Sigmoid colon (tissue), 7 donors: Measurements from ENCODE around the gene LPP. TPM values are rescaled to one million over a fixed set of nuclear protein-coding genes. Genes with fewer than 3 reads are reported as not detected.

Experiments used
- DNase-seq: peaks from one replicate; pipeline ENCODE4 v3.0.0-alpha.2; 2019
- H3K27ac ChIP-seq, 4 donors: fragments of 200-600 bp; sonication (generic); one replicate each; pipeline ENCODE4 v1.5.1; 2016 to 2019; ENCODE audit warnings: mild to moderate bottlenecking in 1 of 4
- H3K27me3 ChIP-seq, 3 donors: fragments of 200-600 bp; sonication (generic); one replicate each; pipeline ENCODE4 v1.5.1; 2019; ENCODE audit warnings: mild to moderate bottlenecking in 1 of 3
- H3K36me3 ChIP-seq, 4 donors: fragments of 200-600 bp; sonication (generic); one replicate each; pipeline ENCODE4 v1.5.1; 2016 to 2019
- H3K4me1 ChIP-seq, 4 donors: fragments of 200-600 bp; sonication (generic); one replicate each; pipeline ENCODE4 v1.5.1; 2017 to 2019
- H3K4me3 ChIP-seq, 4 donors: fragments of 200-600 bp; sonication (generic); one replicate each; pipeline ENCODE4 v1.5.1; 2017 to 2019; ENCODE audit warnings: mild to moderate bottlenecking in 2 of 4, moderate library complexity in 1 of 4
- H3K9me3 ChIP-seq, 4 donors: fragments of 200-600 bp in 3 of 4; sonication (generic) in 3 of 4; one replicate each; pipeline versions ENCODE4 v1.5.1 to v1.6.1; 2013 to 2019
- CTCF ChIP-seq, 4 experiments: fragments of 450-650 bp in 3 of 4; fragments of 200-600 bp in 1 of 4; IDR thresholded peaks; one replicate each; pipeline ENCODE4 v1.5.1; 2016 to 2019; ENCODE audit warnings: antibody characterized with exemption in 4 of 4, mild to moderate bottlenecking in 3 of 4, moderate library complexity in 2 of 4
- EP300 ChIP-seq, 4 donors: sonication (generic); formaldehyde crosslinking; IDR thresholded peaks; one replicate each; pipeline ENCODE4 v1.6.1; 2017; ENCODE audit warnings: antibody characterized with exemption in 4 of 4
- POLR2A ChIP-seq, 2 donors: fragments of 450-650 bp; IDR thresholded peaks; one replicate each; pipeline ENCODE4 v1.6.1; 2016; ENCODE audit warnings: antibody characterized with exemption in 2 of 2, mild to moderate bottlenecking in 2 of 2, moderate library complexity in 2 of 2
- POLR2AphosphoS5 ChIP-seq, 4 donors: sonication (generic); formaldehyde crosslinking; IDR thresholded peaks; one replicate each; pipeline ENCODE4 v1.6.1; 2017; ENCODE audit warnings: antibody characterized with exemption in 4 of 4
- WGBS, 2 donors: extraction: QIAGEN DNeasy Blood & Tissue Kit; methylation state at CpG; one replicate each; pipeline ENCODE4 v1.1.7; 2013; 5-methylcytosine and 5-hydroxymethylcytosine counted together
- intact Hi-C: fragments of 100-400 bp; cut with DNase I; formaldehyde crosslinking; loops from one replicate; pipeline ENCODE4 v1.15.1; 2023
- polyA plus RNA-seq, 3 donors: library from polyadenylated mRNA; stranded (reverse); fragments of 200-250 nt; gene quantifications; one replicate each; pipeline ENCODE4 v1.2.3, GENCODE V29; 2013
- total RNA-seq, 4 donors: library from RNA; depleted of rRNA; stranded (reverse); fragments of >200 nt; gene quantifications; one replicate each; pipeline ENCODE4 v1.1.0, GENCODE V29; 2016
- donor health status: healthy with polysubstance abuse.
- donor health status: Bipolar disorder and iron deficiency.
- donor health status: healthy.

The LPP gene
- total and polyA plus RNA-seq, 7 donors = 5.3 to 1,773 (median 824) TPM

- WGBS, 2 donors = 81 to 87% methylated on average over 4 of the region's 4 CpGs
- Histone ChIP-seq H3K36me3 (no peaks in the 10 kb centered on the region), H3K27ac (peak overlapping the region in 1 of 4 donors; percentile 53), H3K9me3 (no peaks in the 10 kb centered on the region), H3K27me3 (no peaks in the 10 kb centered on the region), H3K4me1 (peaks cover 0 to 47% (median 44%) of the 10 kb centered on the region in 4 donors), H3K4me3 (no peak overlapping the region)
- TF ChIP-seq POLR2AphosphoS5 (IDR thresholded peaks at IDR 0.05) = no peak
- TF ChIP-seq EP300 (IDR thresholded peaks at IDR 0.05) = no peak
- TF ChIP-seq POLR2A (IDR thresholded peaks at IDR 0.05) = no peak
- no peak for TF ChIP-seq CTCF (IDR thresholded peaks at IDR 0.05)
- no peak for DNase-seq
- intact Hi-C loops = no loop called here
Observed at GRCh38 chr3:188672840-188673239, 518.9 kb downstream of the LPP start.

- 91 to 97% methylated on average over 1 of the region's 1 CpG for WGBS, 2 donors
- no peak overlapping the region for H3K4me3 ChIP-seq
- H3K27ac ChIP-seq = peak overlapping the region in 2 of 4 donors; percentile 43 to 53
Observed at GRCh38 chr3:188673646-188674186, 519.8 kb downstream of the LPP start.

GRCh38 chr3:188674595-188674994 is 520.6 kb downstream of the LPP start:
- intact Hi-C loops = no loop called here
- peaks cover 0 to 62% (median 59%) of the 10 kb centered on the region in 4 donors for H3K4me1 ChIP-seq
- H3K4me3 ChIP-seq = no peak overlapping the region
- H3K27ac ChIP-seq = peak overlapping the region in 2 of 4 donors; percentile 23 to 43
- WGBS, 2 donors = 56 to 60% methylated on average over 3 of the region's 3 CpGs
- TF ChIP-seq CTCF (IDR thresholded peaks at IDR 0.05) (no peak), POLR2AphosphoS5 (IDR thresholded peaks at IDR 0.05) (no peak), POLR2A (IDR thresholded peaks at IDR 0.05) (no peak), EP300 (IDR thresholded peaks at IDR 0.05) (no peak)
- DNase-seq = no peak
- no peaks in the 10 kb centered on the region for H3K36me3 ChIP-seq
- H3K9me3 ChIP-seq = no peaks in the 10 kb centered on the region
- no peaks in the 10 kb centered on the region for H3K27me3 ChIP-seq

More at GRCh38 chr3:188673646-188674186, 519.8 kb downstream of the LPP start:
- intact Hi-C loops = no loop called here
- TF ChIP-seq POLR2A (IDR thresholded peaks at IDR 0.05) (no peak), POLR2AphosphoS5 (IDR thresholded peaks at IDR 0.05) (peak in 1 of 4 donors; percentile 30)
- H3K27me3 ChIP-seq = no peaks in the 10 kb centered on the region
- no peaks in the 10 kb centered on the region for H3K36me3 ChIP-seq
- H3K4me1 ChIP-seq = peaks cover 0 to 54% (median 50%) of the 10 kb centered on the region in 4 donors
- no peaks in the 10 kb centered on the region for H3K9me3 ChIP-seq
- DNase-seq = no peak

- 94 to 96% methylated on average over 1 of the region's 1 CpG for WGBS, 2 donors
- DNase-seq = no peak
- Histone ChIP-seq H3K4me3 (no peak overlapping the region), H3K4me1 (peaks cover 0 to 77% (median 72%) of the 10 kb centered on the region in 4 donors), H3K27me3 (no peaks in the 10 kb centered on the region), H3K9me3 (no peaks in the 10 kb centered on the region), H3K36me3 (no peaks in the 10 kb centered on the region), H3K27ac (peak overlapping the region in 1 of 4 donors; percentile 14)
- no peak for TF ChIP-seq EP300 (IDR thresholded peaks at IDR 0.05)
- TF ChIP-seq POLR2A (IDR thresholded peaks at IDR 0.05) = no peak
- TF ChIP-seq CTCF (IDR thresholded peaks at IDR 0.05) = no peak
- TF ChIP-seq POLR2AphosphoS5 (IDR thresholded peaks at IDR 0.05) = no peak
- intact Hi-C loops = no loop called here
Observed at GRCh38 chr3:188677344-188677743, 523.4 kb downstream of the LPP start.

GRCh38 chr3:188680189-188680588 is 526.2 kb downstream of the LPP start:
- TF ChIP-seq POLR2AphosphoS5 (IDR thresholded peaks at IDR 0.05) (peak in 2 of 4 donors; percentile 15 to 22), EP300 (IDR thresholded peaks at IDR 0.05) (no peak)
- H3K4me3 ChIP-seq = no peak overlapping the region
- H3K4me1 ChIP-seq = peaks cover 0 to 67% (median 61%) of the 10 kb centered on the region in 4 donors
- peak overlapping the region; percentile 4 to 76 (median 62) for H3K27ac ChIP-seq
- DNase-seq = no peak
- intact Hi-C loops = no loop called here
- no peaks in the 10 kb centered on the region for H3K36me3 ChIP-seq
- WGBS, 2 donors = 78 to 93% methylated on average over 1 of the region's 1 CpG
- no peaks in the 10 kb centered on the region for H3K27me3 ChIP-seq
- no peaks in the 10 kb centered on the region for H3K9me3 ChIP-seq
